Epithelial cell of esophagus (primary cell): ENCODE results near the gene RNU1-1.
"Not testable (repeated sequence)": the region's sequence is repeated elsewhere in the genome, so short reads cannot be mapped to it uniquely, and the experiment has no call there.

Experiments
- DNase-seq: peaks from one replicate; pipeline ENCODE4 v3.0.0; 2010; ENCODE audit warnings: low read depth
- H3K4me3 ChIP-seq: 2 replicates; pipeline ENCODE4 v1.5.1; 2011; ENCODE audit warnings: mild to moderate bottlenecking, low read length, control low read depth
- TF ChIP-seq, protein P1 (sequence below): IDR thresholded peaks from 2 replicates; pipeline ENCODE4 v1.5.1; 2011; ENCODE audit warnings: low read depth, mild to moderate bottlenecking, low read length, control low read depth, inconsistent platforms; ENCODE audit not compliant: insufficient read depth; ENCODE audit errors: missing control alignments

Gene RNU1-1

GRCh38 chr1:16484931-16485330 lies 29.2 kb downstream of the RNU1-1 start:
- DNase-seq = no peak
- TF ChIP-seq, protein P1, sequence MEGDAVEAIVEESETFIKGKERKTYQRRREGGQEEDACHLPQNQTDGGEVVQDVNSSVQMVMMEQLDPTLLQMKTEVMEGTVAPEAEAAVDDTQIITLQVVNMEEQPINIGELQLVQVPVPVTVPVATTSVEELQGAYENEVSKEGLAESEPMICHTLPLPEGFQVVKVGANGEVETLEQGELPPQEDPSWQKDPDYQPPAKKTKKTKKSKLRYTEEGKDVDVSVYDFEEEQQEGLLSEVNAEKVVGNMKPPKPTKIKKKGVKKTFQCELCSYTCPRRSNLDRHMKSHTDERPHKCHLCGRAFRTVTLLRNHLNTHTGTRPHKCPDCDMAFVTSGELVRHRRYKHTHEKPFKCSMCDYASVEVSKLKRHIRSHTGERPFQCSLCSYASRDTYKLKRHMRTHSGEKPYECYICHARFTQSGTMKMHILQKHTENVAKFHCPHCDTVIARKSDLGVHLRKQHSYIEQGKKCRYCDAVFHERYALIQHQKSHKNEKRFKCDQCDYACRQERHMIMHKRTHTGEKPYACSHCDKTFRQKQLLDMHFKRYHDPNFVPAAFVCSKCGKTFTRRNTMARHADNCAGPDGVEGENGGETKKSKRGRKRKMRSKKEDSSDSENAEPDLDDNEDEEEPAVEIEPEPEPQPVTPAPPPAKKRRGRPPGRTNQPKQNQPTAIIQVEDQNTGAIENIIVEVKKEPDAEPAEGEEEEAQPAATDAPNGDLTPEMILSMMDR = no peak
- no peak overlapping the region for H3K4me3 ChIP-seq

DNA sequence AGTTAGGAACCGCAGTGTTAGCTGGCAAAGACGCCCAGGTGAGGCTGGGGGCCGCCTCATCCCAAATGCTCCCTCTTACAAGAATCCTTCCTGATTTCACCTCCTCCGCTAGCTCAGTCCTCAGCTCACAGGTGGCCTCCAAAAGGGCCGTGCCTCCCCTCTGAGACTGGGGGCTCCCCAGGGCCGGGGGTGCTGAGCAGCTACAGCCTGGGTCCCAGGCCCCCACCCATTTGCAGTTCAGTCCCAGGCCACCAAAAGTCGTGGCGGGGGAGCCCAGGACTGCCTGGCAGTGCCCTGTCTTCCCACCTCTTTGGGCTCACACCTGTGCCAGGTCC lies 29.6 kb downstream of the RNU1-1 start:
- DNase-seq = no peak
- H3K4me3 ChIP-seq = no peak overlapping the region
- TF ChIP-seq, protein P1 = no peak

DNA sequence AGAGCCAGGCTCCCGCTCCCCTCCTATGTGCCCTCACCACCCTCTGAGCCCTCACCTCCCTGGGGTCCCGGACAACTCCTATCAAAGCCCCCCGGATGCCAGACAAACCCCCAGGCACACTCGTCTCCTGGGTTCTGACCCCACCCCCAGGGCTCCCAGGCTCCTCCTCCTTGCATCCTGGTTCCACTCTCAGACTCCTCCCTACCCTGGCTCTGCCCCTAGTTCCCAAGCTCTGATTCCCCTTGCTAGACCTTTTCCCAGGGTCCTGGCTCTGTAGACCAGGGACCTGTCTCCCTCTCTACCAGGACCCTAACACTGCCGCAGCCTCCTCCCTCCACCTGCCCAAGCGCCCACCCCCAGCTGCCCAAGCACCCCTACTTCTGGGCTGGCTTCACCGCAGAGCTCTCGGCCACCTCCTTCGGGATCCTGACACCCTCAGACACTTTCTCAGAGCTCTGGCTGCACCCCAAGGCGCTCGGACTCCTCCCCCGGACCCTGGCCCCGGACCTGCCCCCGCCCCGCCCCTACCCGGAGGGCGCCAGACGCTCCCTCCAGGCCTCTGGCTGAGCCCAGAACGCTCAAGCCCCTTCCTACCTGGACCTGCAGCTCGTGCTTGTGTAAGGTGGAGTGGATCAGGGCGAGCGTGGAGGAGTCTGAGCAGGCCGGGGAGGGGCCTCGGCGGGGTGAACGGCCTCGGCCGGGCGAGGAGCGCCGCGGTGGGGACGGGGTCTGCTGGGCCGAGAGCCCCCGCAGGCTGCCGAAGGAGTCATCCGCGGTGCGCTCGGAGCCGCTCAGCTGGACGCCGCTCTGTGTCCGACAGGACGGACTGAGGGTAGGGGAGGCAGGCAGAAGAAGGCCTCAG lies 30.2 kb downstream of the RNU1-1 start:
- not testable (repeated sequence) for DNase-seq

GRCh38 chr1:16483146-16483545 lies 30.9 kb downstream of the RNU1-1 start:
- not testable (repeated sequence) for H3K4me3 ChIP-seq, DNase-seq

More for the DNA sequence above, 30.2 kb downstream of the RNU1-1 start:
- not testable (repeated sequence) for H3K4me3 ChIP-seq

DNA sequence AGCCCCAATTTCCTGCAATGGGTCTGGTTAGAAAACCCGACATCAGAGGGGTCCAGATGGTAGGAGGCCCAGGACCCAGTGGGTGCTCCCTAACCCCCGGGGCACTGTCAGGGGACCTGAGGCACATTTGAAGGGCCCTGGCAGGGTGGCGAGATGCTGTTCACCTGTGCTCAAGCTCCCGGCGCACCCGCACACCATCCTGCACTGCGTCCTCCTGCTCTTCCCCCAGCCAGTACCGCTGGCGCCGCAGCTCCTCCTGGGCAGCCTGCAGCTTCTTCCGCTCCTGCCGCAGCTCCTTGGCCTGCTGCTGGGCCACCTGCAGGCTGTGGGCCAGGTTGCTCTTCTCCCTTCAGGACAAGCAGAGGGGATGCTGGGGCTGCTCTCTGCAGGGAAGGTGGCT lies 36.0 kb downstream of the RNU1-1 start:
- TF ChIP-seq, protein P1 = no peak
- DNase-seq = no peak
- H3K4me3 ChIP-seq = no peak overlapping the region

GRCh38 chr1:16475771-16476770 lies 38.0 kb downstream of the RNU1-1 start:
- DNase-seq, H3K4me3 ChIP-seq: not testable (repeated sequence)

GRCh38 chr1:16474891-16475290 lies 39.2 kb downstream of the RNU1-1 start:
- H3K4me3 ChIP-seq = not testable (repeated sequence)

GRCh38 chr1:16474166-16474800 lies 39.8 kb downstream of the RNU1-1 start:
- DNase-seq = no peak

More at GRCh38 chr1:16474891-16475290, 39.2 kb downstream of the RNU1-1 start:
- DNase-seq = not testable (repeated sequence)

More at GRCh38 chr1:16474166-16474800, 39.8 kb downstream of the RNU1-1 start:
- TF ChIP-seq, protein P1 = no peak
- no peak overlapping the region for H3K4me3 ChIP-seq
